ENCODE results near the gene CACNG8. TPM values are rescaled to one million over a fixed set of nuclear protein-coding genes. Genes with fewer than 3 reads are reported as not detected.
A peak's percentile ranks its signal among the peaks of the same experiment; 100 is the strongest.
"Not testable (repeated sequence)": the region's sequence is repeated elsewhere in the genome, so short reads cannot be mapped to it uniquely, and the experiment has no call there.

CACNG8 gene
- total RNA-seq, 2 experiments from 2014 or later, result not detected

- H3K27me3 Mint-ChIP-seq, result peaks cover 30% of the 10 kb centered on the region
- H3K4me3 Mint-ChIP-seq; intact Hi-C loops (cut with DNase I, micrococcal nuclease); H3K9me3 Mint-ChIP-seq (ENCODE audit: low read depth); ATAC-seq; H3K27ac Mint-ChIP-seq; H3K4me1 Mint-ChIP-seq; POLR2A ChIA-PET; H3K36me3 Mint-ChIP-seq (ENCODE audit: low read depth); DNase-seq: not testable (repeated sequence)
- CTCF ChIA-PET, result interaction anchor here (1.5 kb wide), 1 partner anchor 75 kb away, joined by 4 read pairs; no protein-coding TSS in a partner anchor
These were observed 14.1 kb upstream of the CACNG8 start for GRCh38 chr19:53948611-53949010.

GRCh38 chr19:53951436-53951835 lies 11.3 kb upstream of the CACNG8 start:
- POLR2A ChIA-PET, result no interaction called here
- ATAC-seq, result no peak
- intact Hi-C loops (cut with DNase I, micrococcal nuclease), result no loop called here
- peaks cover 23% of the 10 kb centered on the region for H3K27me3 Mint-ChIP-seq
- no peaks in the 10 kb centered on the region for H3K36me3 Mint-ChIP-seq (ENCODE audit: low read depth)
- no peak overlapping the region for H3K27ac Mint-ChIP-seq
- DNase-seq, result no peak
- no peaks in the 10 kb centered on the region for H3K9me3 Mint-ChIP-seq (ENCODE audit: low read depth)
- CTCF ChIA-PET, result interaction anchor here (0.7 kb wide), 1 partner anchor 77 kb away, joined by 5 read pairs; no protein-coding TSS in a partner anchor
- no peaks in the 10 kb centered on the region for H3K4me1 Mint-ChIP-seq
- no peak overlapping the region for H3K4me3 Mint-ChIP-seq

- Mint-ChIP-seq H3K27ac (no peak overlapping the region), H3K4me1 (no peaks in the 10 kb centered on the region), H3K9me3 (ENCODE audit: low read depth) (no peaks in the 10 kb centered on the region), H3K36me3 (ENCODE audit: low read depth) (no peaks in the 10 kb centered on the region), H3K4me3 (no peak overlapping the region), H3K27me3 (peaks cover 23% of the 10 kb centered on the region)
- ChIA-PET CTCF (no interaction called here), POLR2A (no interaction called here)
- intact Hi-C loops (cut with DNase I, micrococcal nuclease), result no loop called here
- DNase-seq (no peak), ATAC-seq (no peak)
These were observed 10.8 kb upstream of the CACNG8 start for GRCh38 chr19:53951947-53952346.

GRCh38 chr19:53953383-53953782 lies 9.4 kb upstream of the CACNG8 start:
- H3K36me3 Mint-ChIP-seq (ENCODE audit: low read depth), result no peaks in the 10 kb centered on the region
- ATAC-seq (no peak), DNase-seq (no peak)
- no peaks in the 10 kb centered on the region for H3K4me1 Mint-ChIP-seq
- intact Hi-C loops (cut with DNase I, micrococcal nuclease), result no loop called here
- no peaks in the 10 kb centered on the region for H3K9me3 Mint-ChIP-seq (ENCODE audit: low read depth)
- H3K27ac Mint-ChIP-seq, result no peak overlapping the region
- CTCF ChIA-PET, result no interaction called here
- no peak overlapping the region for H3K4me3 Mint-ChIP-seq
- peaks cover 29% of the 10 kb centered on the region for H3K27me3 Mint-ChIP-seq
- POLR2A ChIA-PET, result no interaction called here

- intact Hi-C loops (cut with DNase I, micrococcal nuclease), result no loop called here
- ATAC-seq, result no peak
These were observed 5.1 kb upstream of the CACNG8 start for GRCh38 chr19:53957448-53958167.

GRCh38 chr19:53958168-53958571 lies 4.6 kb upstream of the CACNG8 start:
- POLR2A ChIA-PET, result no interaction called here
- Mint-ChIP-seq H3K27ac (no peak overlapping the region), H3K9me3 (ENCODE audit: low read depth) (no peaks in the 10 kb centered on the region), H3K27me3 (peaks cover 54% of the 10 kb centered on the region), H3K4me3 (no peak overlapping the region), H3K4me1 (peaks cover 2% of the 10 kb centered on the region), H3K36me3 (ENCODE audit: low read depth) (no peaks in the 10 kb centered on the region)
- intact Hi-C loops (cut with DNase I, micrococcal nuclease), result no loop called here
- DNase-seq (peak; percentile 14), ATAC-seq (no peak)
- CTCF ChIA-PET, result interaction anchor here (0.7 kb wide), 1 partner anchor 39 kb away, joined by 3 read pairs; no protein-coding TSS in a partner anchor

More at GRCh38 chr19:53957448-53958167, 5.1 kb upstream of the CACNG8 start:
- POLR2A ChIA-PET, result no interaction called here
- Mint-ChIP-seq H3K27ac (no peak overlapping the region), H3K4me3 (no peak overlapping the region), H3K9me3 (ENCODE audit: low read depth) (no peaks in the 10 kb centered on the region), H3K27me3 (peaks cover 52% of the 10 kb centered on the region), H3K36me3 (ENCODE audit: low read depth) (no peaks in the 10 kb centered on the region), H3K4me1 (peaks cover 2% of the 10 kb centered on the region)
- CTCF ChIA-PET, result interaction anchor here (0.6 kb wide), 1 partner anchor 15 kb away, joined by 3 read pairs; no protein-coding TSS in a partner anchor
- DNase-seq, result no peak

- no peak overlapping the region for H3K4me3 Mint-ChIP-seq
These were observed 3.6 kb upstream of the CACNG8 start for GRCh38 chr19:53958823-53959757.

GRCh38 chr19:53960187-53960586 lies 2.5 kb upstream of the CACNG8 start:
- Mint-ChIP-seq H3K27me3 (peaks cover 67% of the 10 kb centered on the region), H3K27ac (no peak overlapping the region), H3K9me3 (ENCODE audit: low read depth) (no peaks in the 10 kb centered on the region), H3K4me1 (peaks cover 2% of the 10 kb centered on the region), H3K4me3 (no peak overlapping the region), H3K36me3 (ENCODE audit: low read depth) (no peaks in the 10 kb centered on the region)
- ATAC-seq (no peak), DNase-seq (no peak)
- intact Hi-C loops (cut with DNase I, micrococcal nuclease), result no loop called here
- POLR2A ChIA-PET, result no interaction called here
- CTCF ChIA-PET, result no interaction called here

More at GRCh38 chr19:53958823-53959757, 3.6 kb upstream of the CACNG8 start:
- no peaks in the 10 kb centered on the region for H3K36me3 Mint-ChIP-seq (ENCODE audit: low read depth)
- H3K27me3 Mint-ChIP-seq, result peaks cover 61% of the 10 kb centered on the region
- DNase-seq (no peak), ATAC-seq (no peak)
- ChIA-PET CTCF (interaction anchor here (0.7 kb wide), 1 partner anchor 39 kb away, joined by 3 read pairs; no protein-coding TSS in a partner anchor), POLR2A (interaction anchor here (0.6 kb wide), 1 partner anchor 1751 kb away, joined by 3 read pairs; no protein-coding TSS in a partner anchor)
- H3K27ac Mint-ChIP-seq, result no peak overlapping the region
- peaks cover 2% of the 10 kb centered on the region for H3K4me1 Mint-ChIP-seq
- no peaks in the 10 kb centered on the region for H3K9me3 Mint-ChIP-seq (ENCODE audit: low read depth)
- intact Hi-C loops (cut with DNase I, micrococcal nuclease), result no loop called here

GRCh38 chr19:53960886-53961285 lies 1.9 kb upstream of the CACNG8 start:
- ChIA-PET CTCF (no interaction called here), POLR2A (no interaction called here)
- Mint-ChIP-seq H3K4me3 (no peak overlapping the region), H3K4me1 (peaks cover 2% of the 10 kb centered on the region), H3K27me3 (peaks cover 70% of the 10 kb centered on the region), H3K27ac (no peak overlapping the region), H3K9me3 (ENCODE audit: low read depth) (no peaks in the 10 kb centered on the region), H3K36me3 (ENCODE audit: low read depth) (no peaks in the 10 kb centered on the region)
- DNase-seq (no peak), ATAC-seq (no peak)
- intact Hi-C loops (cut with DNase I, micrococcal nuclease), result no loop called here

GRCh38 chr19:53961523-53962356 lies 997 bp upstream of the CACNG8 start:
- H3K4me3 Mint-ChIP-seq, result no peak overlapping the region
- H3K4me1 Mint-ChIP-seq, result peaks cover 2% of the 10 kb centered on the region
- peaks cover 75% of the 10 kb centered on the region for H3K27me3 Mint-ChIP-seq
- intact Hi-C loops (cut with DNase I, micrococcal nuclease), result no loop called here
- H3K27ac Mint-ChIP-seq, result no peak overlapping the region
- H3K36me3 Mint-ChIP-seq (ENCODE audit: low read depth), result no peaks in the 10 kb centered on the region
- DNase-seq, result no peak
- POLR2A ChIA-PET, result no interaction called here
- no peak for ATAC-seq
- CTCF ChIA-PET, result no interaction called here
- H3K9me3 Mint-ChIP-seq (ENCODE audit: low read depth), result no peaks in the 10 kb centered on the region

- ChIA-PET POLR2A (no interaction called here), CTCF (no interaction called here)
- H3K4me3 Mint-ChIP-seq, result no peak overlapping the region
These were observed 2.4 kb downstream of the CACNG8 start for GRCh38 chr19:53965091-53965490.

More at GRCh38 chr19:53965091-53965490, 2.4 kb downstream of the CACNG8 start:
- Mint-ChIP-seq H3K9me3 (ENCODE audit: low read depth) (no peaks in the 10 kb centered on the region), H3K27me3 (peaks cover 55% of the 10 kb centered on the region), H3K27ac (no peak overlapping the region), H3K4me1 (no peaks in the 10 kb centered on the region), H3K36me3 (ENCODE audit: low read depth) (no peaks in the 10 kb centered on the region)
- ATAC-seq (no peak), DNase-seq (no peak)
- intact Hi-C loops (cut with DNase I, micrococcal nuclease), result no loop called here

All from activated CD4-positive, alpha-beta T cell treated with anti-CD3 and anti-CD28 coated beads for 36 hours (primary cell).